Activated T-cell treated with anti-CD3 and anti-CD28 coated beads, Interleukin-2, amount 50 U/mL, for 72 hours (primary cell): ENCODE data around the gene AFF3. TPM values are rescaled to one million over a fixed set of nuclear protein-coding genes. Genes with fewer than 3 reads are reported as not detected.

Source experiments
- ATAC-seq, 2 donors: fragments of 150-1000 bp; cut with Tn5 transposase; replicated peaks in 1 of 2; 2 replicates each; pipeline ENCODE4 v1.10.0; 2021; ENCODE audit warnings: moderate library complexity in 2 of 2, mild to moderate bottlenecking in 1 of 2
- DNase-seq, 2 donors: peaks; one replicate each; pipeline ENCODE4 v3.0.0; 2021 to 2022; ENCODE audit warnings: mixed read lengths in 1 of 2
- H3K27ac Mint-ChIP-seq: one replicate; pipeline ENCODE4 v1.8.0; 2022; ENCODE audit warnings: mild to moderate bottlenecking, moderate library complexity, mixed read lengths
- H3K27me3 Mint-ChIP-seq: one replicate; pipeline ENCODE4 v1.8.0; 2022; ENCODE audit warnings: low read depth, mixed read lengths
- H3K36me3 Mint-ChIP-seq, 2 donors: one replicate each; pipeline ENCODE4 v1.8.0; 2022; ENCODE audit warnings: mixed read lengths in 2 of 2, mild to moderate bottlenecking in 1 of 2; ENCODE audit not compliant: insufficient read depth in 2 of 2
- H3K4me1 Mint-ChIP-seq: one replicate; pipeline ENCODE4 v1.8.0; 2022; ENCODE audit warnings: low read depth, mixed read lengths
- H3K4me3 Mint-ChIP-seq, 2 donors: one replicate each; pipeline ENCODE4 v1.8.0; 2022; ENCODE audit warnings: mild to moderate bottlenecking in 2 of 2, mixed read lengths in 2 of 2, moderate library complexity in 2 of 2
- H3K9me3 Mint-ChIP-seq, 2 donors: one replicate each; pipeline ENCODE4 v1.8.0; 2022; ENCODE audit warnings: mixed read lengths in 2 of 2
- total RNA-seq, 2 donors: library from RNA; stranded (reverse); gene quantifications; one replicate each; pipeline ENCODE4 v1.2.3, GENCODE V29; 2022

The AFF3 gene
- total RNA-seq, 2 donors from 2014 or later, result 0.39 to 2.6 TPM

DNA sequence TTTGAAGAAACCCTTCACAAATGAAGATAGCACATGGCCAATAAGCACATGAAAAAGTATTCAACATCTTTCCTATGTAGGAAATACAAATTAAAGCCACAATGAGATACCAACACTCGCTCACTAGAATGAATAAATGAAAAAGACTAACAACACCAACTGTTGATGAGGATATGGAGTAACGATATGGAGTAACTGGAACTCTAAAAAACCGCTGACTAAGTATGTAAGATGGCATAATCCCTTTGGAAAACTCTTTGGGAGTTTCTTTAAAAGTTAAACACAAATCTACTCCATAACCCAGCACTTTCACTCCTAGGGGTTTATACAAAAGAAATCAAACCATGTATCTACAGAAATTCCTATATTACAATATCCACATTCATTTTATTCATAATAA lies 220.5 kb downstream of the AFF3 start:
- Mint-ChIP-seq H3K9me3 (peaks cover 3% of the 10 kb centered on the region in 2 donors), H3K4me1 (no peaks in the 10 kb centered on the region), H3K27ac (no peak overlapping the region), H3K36me3 (no peaks in the 10 kb centered on the region), H3K4me3 (no peak overlapping the region), H3K27me3 (no peaks in the 10 kb centered on the region)
- ATAC-seq, result no peak
- no peak for DNase-seq

DNA sequence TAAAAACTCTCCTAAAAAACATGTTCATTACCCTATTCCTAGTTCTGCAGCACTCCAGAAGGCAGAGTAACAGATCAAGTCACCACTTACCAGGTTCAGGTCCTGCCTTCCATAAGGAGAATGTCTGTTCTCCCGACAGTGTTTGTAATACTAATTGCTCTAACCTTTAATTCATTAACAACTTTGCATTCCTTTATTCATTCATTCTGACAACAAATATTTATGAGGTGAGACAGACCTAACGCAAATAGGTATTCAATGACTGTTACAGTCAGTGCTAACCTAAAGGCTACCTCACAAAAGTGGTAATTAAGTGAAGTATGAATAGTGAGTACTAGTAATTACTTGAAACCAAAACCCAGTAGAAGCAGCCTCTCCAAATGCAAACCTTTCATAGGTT lies 224.0 kb downstream of the AFF3 start:
- no peaks in the 10 kb centered on the region for H3K27me3 Mint-ChIP-seq
- DNase-seq (no peak), ATAC-seq (no peak)
- H3K4me1 Mint-ChIP-seq, result no peaks in the 10 kb centered on the region
- no peak overlapping the region for H3K4me3 Mint-ChIP-seq
- no peaks in the 10 kb centered on the region for H3K36me3 Mint-ChIP-seq
- H3K27ac Mint-ChIP-seq, result no peak overlapping the region
- H3K9me3 Mint-ChIP-seq, result peaks cover 3% of the 10 kb centered on the region in 2 donors

DNA sequence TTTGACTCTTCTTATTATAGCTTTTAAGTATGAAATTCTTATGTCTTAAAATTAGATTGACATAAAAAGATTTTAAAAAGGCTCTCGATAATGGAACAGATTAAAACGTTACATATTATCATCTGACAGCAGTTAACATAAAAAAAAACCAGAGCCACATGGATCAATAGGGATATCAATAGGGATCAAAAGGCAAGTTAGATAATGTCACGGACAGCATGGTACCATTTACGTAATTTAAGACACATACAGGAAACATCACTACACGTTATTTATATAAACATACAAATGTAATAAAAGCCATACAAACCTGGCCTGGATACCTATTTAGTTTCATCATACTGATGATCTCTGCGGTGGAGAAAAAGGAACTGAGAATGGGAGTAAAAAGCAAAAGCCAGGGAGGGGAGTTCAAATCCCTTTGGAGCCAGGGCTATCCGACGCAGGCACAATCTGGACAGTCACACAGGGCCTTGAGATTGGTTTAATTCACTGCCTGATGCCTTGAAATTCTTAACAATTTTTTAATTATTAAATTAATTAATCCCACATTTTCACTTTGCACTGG lies 227.2 kb downstream of the AFF3 start:
- H3K27me3 Mint-ChIP-seq, result no peaks in the 10 kb centered on the region
- ATAC-seq (no peak), DNase-seq (no peak)
- no peak overlapping the region for H3K27ac Mint-ChIP-seq
- H3K4me3 Mint-ChIP-seq, result no peak overlapping the region
- H3K4me1 Mint-ChIP-seq, result no peaks in the 10 kb centered on the region
- no peaks in the 10 kb centered on the region for H3K36me3 Mint-ChIP-seq
- no peaks in the 10 kb centered on the region for H3K9me3 Mint-ChIP-seq

DNA sequence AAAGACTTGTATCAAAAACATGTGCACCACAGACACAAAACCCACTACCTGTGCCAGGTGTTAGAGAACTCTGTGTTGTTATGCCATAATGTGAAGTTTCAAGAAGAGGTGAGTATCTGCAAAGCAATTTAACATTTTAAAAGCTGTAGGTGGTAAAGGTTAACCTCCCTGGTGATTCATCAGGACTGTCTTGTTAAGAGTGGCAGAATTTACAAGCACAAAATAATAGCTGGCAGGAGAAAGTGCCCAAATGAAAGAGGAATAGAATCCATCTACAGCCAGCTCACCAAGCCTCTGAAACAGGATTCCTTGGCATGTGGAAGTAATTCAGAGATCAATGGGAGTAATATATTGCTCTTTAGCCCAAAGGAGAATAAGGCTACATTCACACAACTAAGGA lies 230.7 kb downstream of the AFF3 start:
- Mint-ChIP-seq H3K4me1 (no peaks in the 10 kb centered on the region), H3K27me3 (no peaks in the 10 kb centered on the region), H3K9me3 (no peaks in the 10 kb centered on the region), H3K4me3 (no peak overlapping the region), H3K27ac (no peak overlapping the region), H3K36me3 (no peaks in the 10 kb centered on the region)
- DNase-seq (no peak), ATAC-seq (no peak)

DNA sequence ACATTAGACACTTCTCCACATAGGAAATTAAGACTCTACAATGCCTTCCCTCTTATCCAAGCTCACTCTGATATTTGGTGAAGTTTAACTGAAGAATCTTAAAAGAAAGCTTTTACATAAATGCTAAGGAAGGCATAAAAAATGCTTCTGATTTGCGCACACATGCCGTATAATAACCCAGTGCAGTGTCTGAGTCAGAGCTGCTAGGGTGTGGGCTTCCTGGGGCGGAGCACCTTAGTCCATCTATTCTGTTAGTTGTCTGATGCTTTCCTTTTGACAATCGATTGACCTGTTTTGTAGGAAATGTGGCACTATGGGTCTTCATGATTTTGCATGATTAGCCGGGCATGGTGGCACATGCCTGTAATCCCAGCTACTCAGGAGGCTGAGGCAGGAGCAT lies 231.5 kb downstream of the AFF3 start:
- no peaks in the 10 kb centered on the region for H3K9me3 Mint-ChIP-seq
- ATAC-seq (no peak), DNase-seq (no peak)
- H3K36me3 Mint-ChIP-seq, result no peaks in the 10 kb centered on the region
- no peaks in the 10 kb centered on the region for H3K27me3 Mint-ChIP-seq
- H3K4me1 Mint-ChIP-seq, result no peaks in the 10 kb centered on the region
- H3K27ac Mint-ChIP-seq, result no peak overlapping the region
- H3K4me3 Mint-ChIP-seq, result no peak overlapping the region

DNA sequence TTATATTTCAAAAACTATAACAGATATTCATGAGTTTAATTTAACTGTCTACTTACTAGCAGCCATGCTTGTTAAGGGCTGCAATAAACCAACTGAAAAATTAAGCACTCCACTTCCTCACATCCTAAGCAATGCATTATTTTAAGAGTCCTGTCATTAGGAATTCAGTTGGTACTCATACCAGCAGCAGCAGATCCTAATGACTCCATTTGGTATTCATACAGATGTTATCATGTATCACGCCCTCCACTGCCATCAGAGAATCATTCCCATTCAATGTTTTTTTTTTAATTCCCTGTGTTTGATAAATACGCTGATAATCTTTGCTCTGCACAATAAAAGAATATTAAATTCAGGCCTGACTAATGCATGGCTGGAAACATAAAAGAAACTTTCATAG lies 236.8 kb downstream of the AFF3 start:
- Mint-ChIP-seq H3K4me1 (no peaks in the 10 kb centered on the region), H3K27ac (no peak overlapping the region), H3K36me3 (no peaks in the 10 kb centered on the region), H3K9me3 (no peaks in the 10 kb centered on the region), H3K27me3 (no peaks in the 10 kb centered on the region), H3K4me3 (no peak overlapping the region)
- no peak for DNase-seq
- ATAC-seq, result no peak

DNA sequence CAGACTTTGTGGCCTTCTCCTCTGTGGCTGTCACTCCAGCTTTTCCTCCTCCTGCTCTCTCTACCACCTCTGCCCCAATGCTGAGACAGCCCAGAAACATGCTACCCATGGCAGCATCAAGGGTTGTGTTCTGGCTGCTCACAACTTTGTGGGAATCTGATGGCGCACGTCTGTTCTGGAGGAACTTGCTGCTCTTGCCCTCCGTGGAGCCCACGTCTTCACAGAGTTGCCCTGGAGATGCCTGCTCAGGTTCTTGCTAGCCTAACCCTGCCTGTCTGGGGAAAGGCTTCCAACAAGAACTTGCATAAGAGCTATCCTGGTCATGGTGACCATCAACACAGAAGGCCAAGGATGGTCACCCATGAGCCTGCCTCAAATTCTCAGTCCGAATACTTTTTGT lies 237.4 kb downstream of the AFF3 start:
- Mint-ChIP-seq H3K9me3 (no peaks in the 10 kb centered on the region), H3K27me3 (no peaks in the 10 kb centered on the region), H3K4me3 (no peak overlapping the region), H3K36me3 (no peaks in the 10 kb centered on the region), H3K4me1 (no peaks in the 10 kb centered on the region), H3K27ac (no peak overlapping the region)
- no peak for DNase-seq
- no peak for ATAC-seq

DNA sequence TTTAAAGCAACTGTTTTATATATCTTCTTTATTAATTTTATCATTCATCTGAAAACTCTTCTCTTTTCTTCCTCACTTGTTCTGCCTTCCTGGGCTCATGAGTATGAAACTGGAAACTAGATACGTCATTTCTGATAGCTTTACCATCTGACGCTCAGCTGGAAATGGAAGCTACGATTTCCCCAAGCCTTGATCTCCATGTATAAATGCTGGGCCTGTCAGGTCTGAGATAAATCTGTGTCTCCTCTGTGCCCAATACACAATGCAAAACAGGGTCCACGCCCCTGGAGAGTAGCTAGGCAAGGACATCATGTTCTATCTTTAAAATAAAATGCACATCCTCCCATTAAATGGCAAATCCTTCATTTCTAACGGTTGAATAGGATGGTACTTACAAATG lies 238.4 kb downstream of the AFF3 start:
- DNase-seq (no peak), ATAC-seq (no peak)
- H3K4me3 Mint-ChIP-seq, result no peak overlapping the region
- no peaks in the 10 kb centered on the region for H3K36me3 Mint-ChIP-seq
- H3K27me3 Mint-ChIP-seq, result no peaks in the 10 kb centered on the region
- no peaks in the 10 kb centered on the region for H3K4me1 Mint-ChIP-seq
- no peak overlapping the region for H3K27ac Mint-ChIP-seq
- no peaks in the 10 kb centered on the region for H3K9me3 Mint-ChIP-seq

DNA sequence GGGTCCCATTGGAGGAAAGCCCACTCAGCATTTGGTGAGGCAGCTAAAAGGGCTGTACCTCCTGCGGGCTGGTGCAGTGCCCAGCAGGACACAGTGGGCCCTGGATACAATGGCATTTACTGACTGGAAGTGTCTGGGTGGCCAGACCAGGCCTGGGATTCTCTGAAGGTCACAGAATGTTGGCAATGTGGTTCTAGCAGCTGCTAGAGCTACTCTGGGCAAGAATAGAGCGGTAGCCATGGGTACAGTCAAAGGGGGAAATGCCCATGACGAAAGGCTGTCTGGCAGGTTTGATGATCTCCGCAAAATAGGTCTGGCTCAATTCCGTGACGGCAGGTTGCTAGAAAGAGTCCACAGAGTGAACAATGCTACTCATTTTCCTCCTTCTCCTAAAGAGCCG lies 241.8 kb downstream of the AFF3 start:
- Mint-ChIP-seq H3K4me3 (no peak overlapping the region), H3K27me3 (no peaks in the 10 kb centered on the region), H3K9me3 (no peaks in the 10 kb centered on the region), H3K4me1 (no peaks in the 10 kb centered on the region), H3K36me3 (no peaks in the 10 kb centered on the region), H3K27ac (no peak overlapping the region)
- no peak for DNase-seq
- no peak for ATAC-seq

DNA sequence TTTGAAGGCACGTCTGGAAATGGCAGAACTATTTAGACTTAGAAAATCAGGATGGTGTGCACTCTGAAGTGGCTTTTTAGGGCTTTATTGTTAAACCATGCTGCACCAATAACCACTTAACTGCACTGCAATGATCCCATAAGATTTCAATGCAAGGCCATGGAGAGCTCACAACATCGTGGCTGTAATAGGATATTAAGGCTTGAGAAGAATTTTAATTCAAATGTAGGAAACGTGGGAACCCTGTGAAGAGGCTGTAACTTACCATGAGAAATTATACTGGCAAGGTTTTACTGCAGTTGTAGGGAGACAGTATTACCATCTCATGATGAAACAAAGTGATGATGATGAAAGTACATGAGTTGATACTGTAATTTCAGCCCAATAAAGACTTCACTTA lies 242.5 kb downstream of the AFF3 start:
- H3K27me3 Mint-ChIP-seq, result no peaks in the 10 kb centered on the region
- ATAC-seq, result no peak

DNA sequence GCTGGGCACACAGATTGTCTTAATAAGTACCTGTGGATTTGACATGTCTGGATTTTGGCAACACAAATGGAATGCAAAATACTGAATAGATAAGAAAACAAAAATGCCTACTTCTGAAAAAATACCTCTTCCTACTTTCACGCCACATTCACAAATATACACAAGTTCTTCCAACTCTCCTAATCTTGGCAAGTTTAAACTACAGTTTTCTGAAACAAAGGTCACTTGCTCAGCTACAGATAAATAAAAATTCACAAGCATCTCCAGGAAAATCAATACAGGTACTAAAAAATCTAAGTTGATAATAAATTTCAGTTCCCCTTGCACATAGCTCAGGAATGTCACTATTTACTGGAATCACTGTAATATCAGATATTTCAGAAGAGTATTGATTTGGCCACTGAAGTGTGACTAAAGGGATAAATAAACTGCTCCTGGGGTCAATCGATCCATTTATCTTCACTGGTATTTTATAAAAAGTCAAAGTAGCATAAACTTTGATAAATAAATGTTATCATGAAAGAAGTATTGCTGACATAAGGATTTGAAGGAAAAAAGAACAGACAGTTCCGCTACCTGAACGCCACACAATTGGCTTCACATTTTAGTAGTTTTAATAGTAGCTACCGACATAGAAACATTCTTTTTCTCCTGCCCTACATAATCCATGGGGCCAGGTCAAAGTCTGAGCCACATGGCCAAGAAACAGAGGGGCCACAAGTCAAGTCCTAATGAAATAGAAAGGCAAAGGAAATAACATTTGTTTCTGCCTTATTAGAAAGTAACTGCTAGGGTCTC lies 243.1 kb downstream of the AFF3 start:
- Mint-ChIP-seq H3K27me3 (no peaks in the 10 kb centered on the region), H3K4me3 (no peak overlapping the region), H3K9me3 (no peaks in the 10 kb centered on the region), H3K27ac (no peak overlapping the region), H3K4me1 (no peaks in the 10 kb centered on the region), H3K36me3 (no peaks in the 10 kb centered on the region)
- ATAC-seq (no peak), DNase-seq (no peak)

More for the DNA sequence above, 242.5 kb downstream of the AFF3 start:
- H3K9me3 Mint-ChIP-seq, result no peaks in the 10 kb centered on the region
- no peaks in the 10 kb centered on the region for H3K4me1 Mint-ChIP-seq
- H3K36me3 Mint-ChIP-seq, result no peaks in the 10 kb centered on the region
- no peak for DNase-seq
- H3K27ac Mint-ChIP-seq, result no peak overlapping the region
- no peak overlapping the region for H3K4me3 Mint-ChIP-seq

DNA sequence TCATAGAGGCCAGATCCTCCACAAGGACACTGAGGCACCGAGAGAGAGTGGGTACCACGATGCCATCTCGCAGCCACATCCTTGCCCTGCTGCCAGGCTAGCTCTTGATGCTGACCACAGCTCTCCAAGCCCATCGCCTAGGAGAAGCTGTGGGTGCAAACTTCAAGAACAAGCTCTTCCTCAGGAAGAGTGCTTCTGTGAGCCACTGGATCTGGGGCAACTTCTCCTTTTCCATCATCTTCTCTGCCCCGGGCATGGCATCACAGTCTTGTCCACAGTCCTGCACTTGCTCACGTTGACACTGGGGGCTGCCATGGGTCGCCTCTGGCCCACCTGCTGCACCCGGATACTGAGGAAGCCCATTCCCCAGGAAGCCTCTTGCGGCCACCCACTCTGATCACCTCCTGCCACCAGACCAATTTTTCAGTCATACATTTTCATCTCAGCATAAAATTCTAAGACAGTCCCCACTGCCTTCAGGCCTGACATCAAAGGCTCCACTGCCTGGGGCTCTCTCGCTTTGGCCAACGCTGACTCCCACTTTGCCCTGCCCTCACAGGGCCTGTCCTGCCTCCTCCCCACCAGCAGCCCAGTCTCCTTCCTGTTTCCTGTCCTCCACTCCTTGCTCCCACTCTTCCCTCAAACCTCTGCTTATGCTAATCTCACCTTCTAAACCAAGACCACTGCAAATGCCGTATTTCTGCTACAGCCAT lies 243.9 kb downstream of the AFF3 start:
- no peaks in the 10 kb centered on the region for H3K27me3 Mint-ChIP-seq
- no peak for ATAC-seq
- H3K27ac Mint-ChIP-seq, result no peak overlapping the region

DNA sequence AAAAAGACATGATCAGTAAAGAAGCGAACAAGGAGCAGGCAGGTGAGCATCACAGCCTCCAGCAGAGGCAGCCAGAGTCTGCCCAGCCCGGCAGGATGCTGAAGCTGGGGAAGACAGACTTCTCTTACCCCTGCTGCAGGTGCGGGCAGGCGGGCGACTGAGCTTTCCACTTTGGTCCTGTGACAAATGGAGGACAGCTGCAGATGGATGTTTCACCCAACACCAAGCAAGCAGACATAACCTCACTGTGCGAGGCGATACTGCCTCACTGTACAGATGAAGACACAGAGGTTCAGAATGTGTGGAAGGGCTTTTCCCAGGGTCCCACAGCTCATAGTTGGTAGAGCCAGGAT lies 251.0 kb downstream of the AFF3 start:
- DNase-seq, result no peak
- no peaks in the 10 kb centered on the region for H3K27me3 Mint-ChIP-seq
- no peaks in the 10 kb centered on the region for H3K36me3 Mint-ChIP-seq
- H3K9me3 Mint-ChIP-seq, result no peaks in the 10 kb centered on the region
- no peak overlapping the region for H3K27ac Mint-ChIP-seq
- H3K4me3 Mint-ChIP-seq, result no peak overlapping the region
- H3K4me1 Mint-ChIP-seq, result no peaks in the 10 kb centered on the region
- no peak for ATAC-seq

More for the DNA sequence above, 243.9 kb downstream of the AFF3 start:
- H3K4me1 Mint-ChIP-seq, result no peaks in the 10 kb centered on the region
- H3K36me3 Mint-ChIP-seq, result no peaks in the 10 kb centered on the region
- no peak for DNase-seq
- H3K4me3 Mint-ChIP-seq, result no peak overlapping the region
- H3K9me3 Mint-ChIP-seq, result no peaks in the 10 kb centered on the region
